ENCODE results near the gene STXBP5.

Gene STXBP5

GRCh38 chr6:147384737-147385710, 180.8 kb downstream of the STXBP5 start:
- DNase-seq, result no peak

GRCh38 chr6:147389463-147389862, 185.2 kb downstream of the STXBP5 start:
- DNase-seq, result no peak

- peak; percentile 53 for DNase-seq
These were observed 186.8 kb downstream of the STXBP5 start for GRCh38 chr6:147390909-147391536.

- no peak for DNase-seq
These were observed 188.9 kb downstream of the STXBP5 start for GRCh38 chr6:147392917-147393625.

GRCh38 chr6:147395158-147395557, 190.9 kb downstream of the STXBP5 start:
- no peak for DNase-seq

GRCh38 chr6:147397306-147397705, 193.1 kb downstream of the STXBP5 start:
- DNase-seq, result no peak

GRCh38 chr6:147400968-147401367, 196.8 kb downstream of the STXBP5 start:
- DNase-seq, result no peak

- DNase-seq, result no peak
These were observed 197.6 kb downstream of the STXBP5 start for GRCh38 chr6:147401779-147402178.

- no peak for DNase-seq
These were observed 202.6 kb downstream of the STXBP5 start for GRCh38 chr6:147406783-147407182.

- no peak for DNase-seq
These were observed 203.4 kb downstream of the STXBP5 start for GRCh38 chr6:147407571-147407970.

- DNase-seq, result no peak
These were observed 212.4 kb downstream of the STXBP5 start for GRCh38 chr6:147416622-147417021.

- no peak for DNase-seq
These were observed 213.7 kb downstream of the STXBP5 start for GRCh38 chr6:147417954-147418353.

GRCh38 chr6:147418523-147418922, 214.3 kb downstream of the STXBP5 start:
- no peak for DNase-seq

GRCh38 chr6:147421903-147422302, 217.7 kb downstream of the STXBP5 start:
- no peak for DNase-seq

GRCh38 chr6:147423111-147423510, 218.9 kb downstream of the STXBP5 start:
- no peak for DNase-seq

- DNase-seq, result no peak
These were observed 225.6 kb downstream of the STXBP5 start for GRCh38 chr6:147429794-147430193.

GRCh38 chr6:147430811-147431210, 226.6 kb downstream of the STXBP5 start:
- no peak for DNase-seq

- DNase-seq, result no peak
These were observed 229.9 kb downstream of the STXBP5 start for GRCh38 chr6:147434076-147434475.

GRCh38 chr6:147434516-147434915, 230.3 kb downstream of the STXBP5 start:
- no peak for DNase-seq

- DNase-seq, result no peak
These were observed 233.4 kb downstream of the STXBP5 start for GRCh38 chr6:147437615-147438014.

- no peak for DNase-seq
These were observed 234.7 kb downstream of the STXBP5 start for GRCh38 chr6:147438758-147439528.
